ENCODE measurements around the gene IMMP2L. TPM values are rescaled to one million over a fixed set of nuclear protein-coding genes. Genes with fewer than 3 reads are reported as not detected.

IMMP2L gene
- total and polyA plus RNA-seq, 4 donors = 7.3 to 21.1 (median 12.4) TPM

GRCh38 chr7:111363099-111363498 is 199.2 kb downstream of the IMMP2L start (continued):
- TF ChIP-seq REST (IDR thresholded peaks at IDR 0.05) (no peak), CTCF (IDR thresholded peaks at IDR 0.05; ENCODE audit: low read depth, low read length, missing input control) (no peak), MAX (IDR thresholded peaks at IDR 0.05) (no peak), YY1 (IDR thresholded peaks at IDR 0.05) (no peak)

- no peak overlapping the region for H3K9ac ChIP-seq (ENCODE audit: low read depth in 1 of 2, low read length in 2 of 2)
- H3K36me3 ChIP-seq (ENCODE audit: control insufficient read depth in 4 of 4, insufficient read depth in 3 of 4, low read depth in 1 of 4, low read length in 3 of 4) = no peaks in the 10 kb centered on the region
- TF ChIP-seq FOXA2 (IDR thresholded peaks at IDR 0.05) (no peak), SP1 (IDR thresholded peaks at IDR 0.05) (no peak), YY1 (IDR thresholded peaks at IDR 0.05) (no peak), ATF3 (IDR thresholded peaks at IDR 0.05) (no peak), NR2F2 (IDR thresholded peaks at IDR 0.05) (no peak)
- 91% methylated on average over 2 of the region's 2 CpGs for WGBS
- H3K4me1 ChIP-seq (ENCODE audit: control insufficient read depth in 4 of 4, insufficient read depth in 4 of 4, low read length in 3 of 4) = no peaks in the 10 kb centered on the region
- no peaks in the 10 kb centered on the region for H3K27me3 ChIP-seq (ENCODE audit: control insufficient read depth in 4 of 4, insufficient read depth in 4 of 4, low read length in 3 of 4)
- H3K27ac ChIP-seq (ENCODE audit: low read depth in 1 of 2, low read length in 2 of 2) = no peak overlapping the region
- H3K9me3 ChIP-seq (ENCODE audit: control insufficient read depth in 4 of 4, low read length in 3 of 4) = no peaks in the 10 kb centered on the region
- H3K4me3 ChIP-seq (ENCODE audit: low read depth in 1 of 3, low read length in 3 of 3) = no peak overlapping the region
- DNase-seq (ENCODE audit: low spot score) = no peak
Observed at GRCh38 chr7:111362506-111363054, 199.7 kb downstream of the IMMP2L start.

- 48% methylated on average over 4 of the region's 4 CpGs for WGBS
- Histone ChIP-seq H3K36me3 (ENCODE audit: control insufficient read depth in 4 of 4, insufficient read depth in 3 of 4, low read depth in 1 of 4, low read length in 3 of 4) (no peaks in the 10 kb centered on the region), H3K9me3 (ENCODE audit: control insufficient read depth in 4 of 4, low read length in 3 of 4) (no peaks in the 10 kb centered on the region), H3K27ac (ENCODE audit: low read depth in 1 of 2, low read length in 2 of 2) (no peak overlapping the region), H3K27me3 (ENCODE audit: control insufficient read depth in 4 of 4, insufficient read depth in 4 of 4, low read length in 3 of 4) (no peaks in the 10 kb centered on the region), H3K4me3 (ENCODE audit: low read depth in 1 of 3, low read length in 3 of 3) (no peak overlapping the region), H3K4me1 (ENCODE audit: control insufficient read depth in 4 of 4, insufficient read depth in 4 of 4, low read length in 3 of 4) (no peaks in the 10 kb centered on the region), H3K9ac (ENCODE audit: low read depth in 1 of 2, low read length in 2 of 2) (no peak overlapping the region)
- no peak for DNase-seq (ENCODE audit: low spot score)
- TF ChIP-seq ATF3 (IDR thresholded peaks at IDR 0.05) (no peak), CTCF (IDR thresholded peaks at IDR 0.05; ENCODE audit: low read depth, low read length, missing input control) (no peak), ZBTB33 (IDR thresholded peaks at IDR 0.05) (no peak), FOXA1 (IDR thresholded peaks at IDR 0.05) (no peak), RAD21 (IDR thresholded peaks at IDR 0.05) (no peak), NR2F2 (IDR thresholded peaks at IDR 0.05) (no peak), FOXA2 (IDR thresholded peaks at IDR 0.05) (no peak), HNF4A (conservative IDR thresholded peaks at IDR 0.05) (no peak), TAF1 (conservative IDR thresholded peaks at IDR 0.05) (no peak), REST (IDR thresholded peaks at IDR 0.05) (no peak), JUND (IDR thresholded peaks at IDR 0.05) (no peak), HNF4G (IDR thresholded peaks at IDR 0.05) (no peak)
Observed at GRCh38 chr7:111358915-111359314, 203.4 kb downstream of the IMMP2L start.

Data from liver (tissue), 9 donors.